Mammary epithelial cell (primary cell): ENCODE results near the gene CDH13.

ENCODE experiments used
- CTCF ChIP-seq, 2 donors: IDR thresholded peaks in 1 of 2; conservative IDR thresholded peaks in 1 of 2; 2 replicates each; pipeline ENCODE4 v1.5.1; 2011 to 2012; ENCODE audit warnings: inconsistent platforms in 2 of 2, low read length in 2 of 2, mild to moderate bottlenecking in 2 of 2, control low read depth in 1 of 2, low read depth in 1 of 2; ENCODE audit not compliant: insufficient read depth in 1 of 2; ENCODE audit errors: extremely low read depth in 1 of 2
- EZH2 ChIP-seq: IDR thresholded peaks from 2 replicates; pipeline ENCODE4 v1.6.1; 2012; ENCODE audit warnings: low read length, inconsistent platforms, borderline replicate concordance

- TF ChIP-seq CTCF (conservative IDR thresholded peaks at IDR 0.05 in 1 of 2, IDR thresholded peaks at IDR 0.05 in 1 of 2; ENCODE audit: extremely low read depth in 1 of 2, insufficient read depth in 1 of 2, low read depth in 1 of 2, low read length in 2 of 2) (no peak), EZH2 (no peak)
Observed at GRCh38 chr16:82999711-83000110, 372.9 kb downstream of the CDH13 start.
